Thyroid gland (tissue), 4 donors: ENCODE results near the gene RPAP2.

ENCODE experiments used
- CTCF ChIP-seq, 6 experiments: fragments of 200-600 bp in 3 of 6; fragments of 450-650 bp in 3 of 6; sonication (generic) in 3 of 6; IDR thresholded peaks; one replicate each; pipeline ENCODE4 v1.5.1; 2016 to 2019; ENCODE audit warnings: antibody characterized with exemption in 6 of 6, mild to moderate bottlenecking in 2 of 6, inconsistent platforms in 1 of 6, moderate library complexity in 1 of 6
- POLR2A ChIP-seq, 2 donors: fragments of 450-650 bp; IDR thresholded peaks; one replicate each; pipeline ENCODE4 v1.6.1; 2017; ENCODE audit warnings: antibody characterized with exemption in 2 of 2, mild to moderate bottlenecking in 2 of 2, moderate library complexity in 1 of 2

GRCh38 chr1:92439291-92439690 lies 140.4 kb downstream of the RPAP2 start:
- TF ChIP-seq CTCF (IDR thresholded peaks at IDR 0.05) (no peak), POLR2A (IDR thresholded peaks at IDR 0.05) (no peak)
